Regular cardiac myocyte (primary cell): ENCODE data around the gene CALHM2. TPM values are rescaled to one million over a fixed set of nuclear protein-coding genes. Genes with fewer than 3 reads are reported as not detected.

ENCODE experiments used
- total RNA-seq: library from RNA; depleted of rRNA; stranded (reverse); fragments of >200 nt; gene quantifications from 2 replicates; pipeline ENCODE4 v1.2.3, GENCODE V29; 2014

Gene CALHM2
- total RNA-seq: 15.0 and 16.1 TPM in 2 replicates

GRCh38 chr10:103451831-103452505 lies at the start of gene CALHM2:
Gene CALHM2, minus strand, starts transcription at chr10:103452370. Its CDS starts 2,429 bp downstream, at chr10:103449941.

GRCh38 chr10:103493362-103493915 lies 41.3 kb upstream of the CALHM2 start, which contains the start of gene NEURL1:
Gene NEURL1, plus strand, starts transcription at chr10:103493705. Its CDS starts 683 bp downstream, at chr10:103494388.

GRCh38 chr10:103479135-103479534 lies 27.0 kb upstream of the CALHM2 start, which contains the start of gene CALHM3:
Gene CALHM3, minus strand, starts transcription at chr10:103479240. Its CDS starts 208 bp downstream, at chr10:103479032.

GRCh38 chr10:103458720-103459119 lies 6.5 kb upstream of the CALHM2 start, which contains the start of gene CALHM1:
Gene CALHM1, minus strand, starts transcription at chr10:103458900. Its CDS starts 149 bp downstream, at chr10:103458751.

Other genes with a start within 250 kb of the CALHM2 start
- under 0.01 and 0.19 TPM in 2 replicates for gene RPEL1, start 206.5 kb downstream of the CALHM2 start, total RNA-seq
- gene INA, start 175.2 kb downstream of the CALHM2 start, total RNA-seq: 1.1 and 1.2 TPM in 2 replicates
- gene PCGF6, start 101.2 kb downstream of the CALHM2 start, total RNA-seq: 14.1 and 14.2 TPM in 2 replicates
- gene TAF5, start 84.4 kb downstream of the CALHM2 start, total RNA-seq: 4.2 and 7.5 TPM in 2 replicates
- 254 and 289 TPM in 2 replicates for gene ATP5MK, start 55.9 kb downstream of the CALHM2 start, total RNA-seq
- gene PDCD11, start 55.7 kb downstream of the CALHM2 start, total RNA-seq: 30.2 and 53.7 TPM in 2 replicates
- not detected in 2 replicates for gene CALHM1, start 6.5 kb upstream of the CALHM2 start, total RNA-seq
- not detected in 2 replicates for gene CALHM3, start 26.9 kb upstream of the CALHM2 start, total RNA-seq
- under 0.01 TPM in 2 replicates for gene NEURL1, start 41.3 kb upstream of the CALHM2 start, total RNA-seq